GM21619 (cell line): ENCODE data around the gene OR2A7.
"Not testable (repeated sequence)": the region's sequence is repeated elsewhere in the genome, so short reads cannot be mapped to it uniquely, and the experiment has no call there.

Experiments used
- ATAC-seq: cut with Tn5 transposase; IDR thresholded peaks from one replicate; pipeline ENCODE4 v1.9.1; 2021; ENCODE audit not compliant: unreplicated experiment

Gene OR2A7, protein sequence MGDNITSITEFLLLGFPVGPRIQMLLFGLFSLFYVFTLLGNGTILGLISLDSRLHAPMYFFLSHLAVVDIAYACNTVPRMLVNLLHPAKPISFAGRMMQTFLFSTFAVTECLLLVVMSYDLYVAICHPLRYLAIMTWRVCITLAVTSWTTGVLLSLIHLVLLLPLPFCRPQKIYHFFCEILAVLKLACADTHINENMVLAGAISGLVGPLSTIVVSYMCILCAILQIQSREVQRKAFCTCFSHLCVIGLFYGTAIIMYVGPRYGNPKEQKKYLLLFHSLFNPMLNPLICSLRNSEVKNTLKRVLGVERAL

GRCh38 chr7:144264692-144265091 is at the start of gene OR2A7:
Gene OR2A7 (minus strand): TSS chr7:144264792. CDS start chr7:144259628, 5,164 bp downstream.
- not testable (repeated sequence) for ATAC-seq

DNA sequence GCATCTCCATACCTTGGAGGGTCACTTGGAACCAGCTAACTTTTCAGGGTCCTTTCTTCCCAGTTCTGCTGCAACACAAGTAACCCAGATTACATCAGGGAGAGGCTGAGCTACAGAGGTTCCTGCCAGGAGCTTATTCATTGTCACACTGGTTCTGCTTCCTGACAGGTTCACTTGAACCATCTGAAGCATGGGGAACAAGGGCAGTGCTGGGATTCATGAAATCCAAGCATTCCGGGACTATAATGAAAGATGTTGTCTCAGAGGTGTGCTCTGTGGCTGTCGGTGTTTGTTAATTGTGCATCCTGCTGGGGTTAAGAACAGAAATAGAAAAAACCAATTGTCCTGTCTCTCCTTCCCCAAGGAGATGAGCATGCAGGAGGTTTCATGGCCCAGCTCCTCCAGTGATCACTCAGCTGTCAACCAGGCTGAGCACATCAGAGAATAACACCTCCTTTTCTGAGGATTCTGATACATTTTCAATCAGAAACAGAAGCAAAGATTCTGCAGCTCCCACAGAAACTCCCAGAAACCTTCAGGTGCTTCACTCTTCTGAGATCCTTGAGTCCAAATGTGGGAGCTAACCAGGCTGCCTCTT is 47.4 kb upstream of the OR2A7 start, which contains the start of gene OR2A1:
Gene OR2A1 (plus strand): TSS at position 548 of the 598 bp plus-strand sequence. CDS start 5,706 bp downstream, outside the sequence.
- ATAC-seq = not testable (repeated sequence)

DNA sequence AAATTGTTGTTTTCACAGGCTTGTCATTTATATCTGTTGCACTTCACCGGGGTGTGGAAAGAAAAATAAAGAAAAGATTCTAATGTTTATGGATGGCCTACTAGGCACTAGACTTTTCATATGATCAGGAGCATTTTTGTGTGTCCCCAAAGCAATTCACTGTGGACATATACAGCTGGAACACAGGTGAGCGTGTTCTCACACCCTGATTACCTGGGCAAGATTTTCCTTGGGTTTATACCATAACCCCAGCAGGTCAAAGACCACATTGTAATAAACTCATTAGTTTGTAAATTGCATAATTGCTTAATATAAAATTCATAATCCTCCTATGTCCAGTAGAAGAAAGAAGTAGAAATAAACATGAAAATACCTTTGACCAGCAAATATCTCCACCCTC is 46.6 kb upstream of the OR2A7 start:
- not testable (repeated sequence) for ATAC-seq

DNA sequence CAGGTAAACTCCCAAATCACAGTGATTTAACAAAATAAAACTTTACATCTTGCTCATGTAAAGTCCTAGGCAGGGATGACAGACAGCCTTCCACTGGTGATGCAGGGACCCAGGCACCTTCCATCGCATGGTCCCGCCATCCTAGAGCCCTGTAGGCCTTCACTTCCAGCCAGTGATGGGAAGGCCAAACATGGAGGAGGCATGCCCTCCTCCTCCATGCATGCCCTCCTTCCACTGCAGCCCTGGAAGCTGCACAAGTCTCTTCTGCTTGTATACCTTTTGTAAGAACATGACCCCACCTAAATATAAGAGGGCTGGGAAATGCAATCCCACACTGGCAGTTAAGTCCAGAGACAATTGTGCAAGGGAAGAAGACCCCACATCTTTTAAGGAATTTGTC is 45.1 kb upstream of the OR2A7 start:
- ATAC-seq = not testable (repeated sequence)

- ATAC-seq = not testable (repeated sequence)
Measured at GRCh38 chr7:144305156-144305555, 40.6 kb upstream of the OR2A7 start.

DNA sequence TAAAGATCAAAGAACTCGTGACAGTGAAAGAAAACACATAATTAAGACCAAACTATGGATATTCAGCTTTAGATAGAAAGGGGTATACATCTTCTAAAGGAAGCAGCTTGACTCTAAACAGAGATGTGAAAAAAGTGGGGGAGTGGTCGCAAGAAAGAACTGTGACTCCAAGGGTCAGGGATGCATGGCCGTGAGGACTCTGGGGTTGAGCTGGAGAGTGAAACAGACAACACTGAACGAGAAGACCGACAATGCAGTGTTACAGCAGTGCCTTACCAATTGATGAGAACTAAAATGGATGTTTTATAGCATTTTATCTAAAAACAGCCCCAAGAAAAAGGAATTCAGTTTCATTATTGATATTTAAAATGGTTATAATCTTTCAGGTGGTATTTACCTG is 39.0 kb upstream of the OR2A7 start:
- not testable (repeated sequence) for ATAC-seq

DNA sequence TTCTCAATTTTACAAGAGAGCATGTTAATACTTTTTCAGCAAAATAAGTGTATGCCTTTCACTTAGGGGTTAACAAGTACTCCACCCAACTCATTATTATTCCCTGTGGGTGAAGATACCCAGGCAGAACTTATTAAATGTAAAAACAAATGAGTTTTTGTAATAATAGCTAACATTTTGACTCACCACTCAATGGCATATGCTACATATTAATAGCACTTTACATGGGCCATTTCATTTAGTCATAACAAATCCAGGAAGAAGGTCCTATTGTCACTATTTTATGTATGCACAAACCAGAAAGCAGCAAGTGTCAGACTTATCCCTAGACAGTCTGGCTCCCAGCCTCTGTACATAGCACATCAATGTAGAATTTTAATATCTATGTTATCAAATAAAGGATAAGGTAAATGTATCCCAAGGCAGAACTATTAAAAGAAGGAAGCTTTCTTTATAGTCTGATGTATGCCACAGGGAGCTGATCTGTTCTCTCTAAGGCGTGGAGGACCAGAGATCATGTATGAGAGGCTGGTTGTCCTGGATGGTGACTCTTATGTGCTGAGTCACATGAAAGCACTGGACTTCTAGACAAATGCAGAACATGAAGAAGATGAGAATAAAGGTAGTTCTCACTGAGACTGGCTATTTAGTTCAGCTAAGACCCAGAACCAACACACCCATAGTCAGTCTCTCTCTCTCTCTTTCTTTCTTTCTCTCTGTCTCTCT is 38.1 kb upstream of the OR2A7 start:
- ATAC-seq = not testable (repeated sequence)

GRCh38 chr7:144293794-144294499 is 29.4 kb upstream of the OR2A7 start:
- peak; percentile 74 for ATAC-seq

DNA sequence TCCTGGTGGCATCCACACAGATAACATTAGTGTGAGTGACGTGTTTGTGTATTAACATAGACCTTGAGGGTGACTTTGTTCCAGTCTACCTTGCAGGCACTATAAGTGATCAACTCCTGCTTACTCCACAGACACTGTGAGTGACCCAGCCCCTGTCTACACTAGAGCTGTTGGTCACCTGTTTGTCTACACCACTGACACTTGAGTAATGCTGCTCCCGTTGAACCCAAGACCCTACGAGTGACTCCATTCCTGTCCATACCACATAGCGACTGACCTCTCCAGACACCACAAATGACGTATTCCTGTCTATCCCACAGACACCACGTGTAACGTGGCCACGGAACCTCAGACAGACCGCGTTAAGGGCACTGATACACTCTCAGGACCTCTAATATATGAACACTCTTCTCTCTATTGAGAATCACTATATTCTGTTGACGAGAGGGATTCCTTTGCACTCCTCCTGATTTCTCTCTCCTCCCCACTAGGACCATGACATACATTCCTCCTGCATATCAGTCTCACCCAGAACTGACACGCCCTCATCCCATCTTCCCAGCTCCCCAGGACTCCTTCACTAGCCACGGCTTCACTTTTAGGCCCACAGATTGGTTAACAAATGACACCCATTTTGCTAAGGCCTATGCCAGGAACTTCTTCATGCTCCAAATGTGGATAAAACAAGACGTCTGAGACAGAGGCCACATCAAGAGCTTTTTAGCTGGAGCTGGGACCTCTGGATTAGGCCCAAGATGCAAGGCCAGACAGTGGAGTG is 28.0 kb upstream of the OR2A7 start:
- ATAC-seq = not testable (repeated sequence)

DNA sequence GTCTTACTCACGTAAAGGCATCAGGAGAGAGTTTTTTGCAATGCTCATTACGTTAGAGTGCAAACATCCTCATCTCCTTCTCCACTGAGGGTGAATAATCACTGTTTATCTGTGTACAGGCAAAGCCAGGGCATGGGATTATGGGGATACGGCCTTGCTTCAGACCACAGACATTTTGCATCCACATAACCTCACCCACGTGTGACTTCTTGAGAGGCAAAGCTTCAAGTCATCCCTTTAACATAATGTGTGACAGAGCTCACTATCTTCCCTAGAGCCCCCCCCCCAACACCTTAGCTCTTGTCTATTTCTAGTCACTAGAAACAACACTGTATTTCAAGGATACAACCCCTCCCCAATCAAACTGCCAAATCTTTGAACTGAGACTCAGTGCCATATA is 27.0 kb upstream of the OR2A7 start:
- ATAC-seq = not testable (repeated sequence)

DNA sequence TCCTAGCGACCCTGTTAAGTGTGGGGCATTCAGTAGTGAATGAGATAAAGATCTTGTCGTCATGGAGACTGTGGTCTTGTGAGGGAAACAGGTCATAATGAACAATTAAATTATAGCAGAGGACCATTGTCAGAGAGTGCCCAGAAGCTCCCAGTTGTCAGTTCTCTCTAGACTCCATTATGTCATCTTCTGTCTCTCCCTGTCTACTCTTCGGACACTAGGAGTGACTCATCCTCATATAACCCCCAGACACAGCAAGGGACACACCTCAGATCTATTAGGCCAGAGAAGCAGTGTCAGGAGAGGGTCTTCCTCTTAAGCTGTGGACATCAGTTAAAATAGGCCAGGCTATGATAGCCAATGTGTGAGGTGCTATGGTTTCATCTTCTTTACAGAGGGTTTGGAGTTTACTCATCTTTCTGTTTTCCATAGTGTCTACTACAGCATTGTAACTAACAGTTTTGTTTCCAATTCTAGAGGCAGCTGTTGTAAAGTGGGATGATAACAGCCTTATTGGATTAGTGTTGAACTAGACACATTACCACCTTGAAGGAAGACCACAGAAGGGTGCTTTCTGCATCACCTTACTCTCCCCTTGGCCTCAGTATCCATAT is 22.7 kb upstream of the OR2A7 start:
- ATAC-seq = not testable (repeated sequence)

GRCh38 chr7:144283716-144284115 is 19.1 kb upstream of the OR2A7 start:
- ATAC-seq = not testable (repeated sequence)

GRCh38 chr7:144282490-144282889 is 17.9 kb upstream of the OR2A7 start:
- ATAC-seq = not testable (repeated sequence)

DNA sequence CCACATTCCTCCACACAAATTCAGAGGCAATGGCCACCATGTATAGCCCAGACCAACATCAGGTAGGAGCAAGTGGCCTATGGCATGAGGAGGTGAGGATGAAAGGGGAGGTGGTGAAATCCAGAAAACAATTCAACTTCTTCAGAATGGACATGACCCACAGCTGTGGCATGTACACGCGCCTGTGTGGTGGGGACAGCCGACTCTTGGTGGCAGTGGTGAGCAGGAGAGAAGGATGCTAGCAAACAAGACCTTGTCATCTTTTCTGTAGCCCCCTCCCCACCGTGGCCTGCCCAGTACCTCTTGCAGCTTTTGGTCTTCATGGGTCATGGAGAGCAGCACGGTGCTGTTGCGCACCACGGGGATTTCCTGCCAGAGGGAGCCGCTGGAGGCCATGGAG is 17.4 kb upstream of the OR2A7 start:
- not testable (repeated sequence) for ATAC-seq

- peak; percentile 50 for ATAC-seq
Measured at GRCh38 chr7:144280010-144280409, 15.4 kb upstream of the OR2A7 start.

- ATAC-seq = not testable (repeated sequence)
Measured at GRCh38 chr7:144275281-144275680, 10.7 kb upstream of the OR2A7 start.

GRCh38 chr7:144269188-144269587 is 4.6 kb upstream of the OR2A7 start, which contains the start of gene CTAGE8:
Gene CTAGE8 (minus strand): TSS chr7:144269288. CDS start chr7:144269250, 38 bp downstream.
- ATAC-seq = not testable (repeated sequence)

DNA sequence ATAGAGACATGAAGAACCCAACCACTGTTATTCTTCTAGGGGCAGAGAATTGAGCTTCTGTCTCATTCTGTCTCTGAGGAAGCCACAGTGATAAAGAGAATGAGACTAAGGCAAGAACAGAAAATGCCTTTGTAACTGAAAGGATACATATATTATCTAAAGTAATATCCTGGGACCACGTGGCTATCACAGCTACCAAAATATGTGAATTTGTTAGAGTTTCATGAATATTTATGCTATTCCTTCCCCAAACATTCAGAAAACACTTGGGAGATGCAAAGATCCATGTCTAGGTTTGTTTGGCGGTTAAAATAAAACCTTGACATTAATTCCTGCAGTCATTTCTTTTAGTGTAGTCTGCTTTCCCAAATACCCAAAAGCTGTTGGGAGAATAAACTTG is 2.5 kb downstream of the OR2A7 start:
- not testable (repeated sequence) for ATAC-seq

DNA sequence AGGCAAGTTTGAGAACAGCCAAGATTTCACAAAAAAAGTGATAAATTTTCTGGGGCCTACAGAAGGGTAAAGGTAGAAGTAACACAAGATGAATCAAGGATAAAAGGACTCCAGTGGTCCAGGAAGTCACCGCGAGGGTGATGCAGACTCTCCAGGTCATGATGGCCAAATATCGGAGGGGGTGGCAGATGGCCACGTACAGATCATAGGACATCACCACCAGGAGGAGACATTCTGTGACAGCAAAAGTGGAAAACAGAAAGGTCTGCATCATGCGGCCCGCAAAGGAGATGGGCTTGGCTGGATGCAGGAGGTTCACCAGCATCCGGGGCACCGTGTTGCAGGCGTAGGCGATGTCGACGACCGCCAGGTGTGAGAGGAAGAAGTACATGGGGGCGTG is 5.5 kb downstream of the OR2A7 start:
- ATAC-seq = not testable (repeated sequence)

- no peak for ATAC-seq
Measured at GRCh38 chr7:144256112-144256511, 8.5 kb downstream of the OR2A7 start.
